HepG2 (cell line): ENCODE data around the gene NCKAP1. TPM values are rescaled to one million over a fixed set of nuclear protein-coding genes. Genes with fewer than 3 reads are reported as not detected.
A peak's percentile ranks its signal among the peaks of the same experiment; 100 is the strongest.

Experiments used
- ARHGAP35 ChIP-seq: sonication (generic); formaldehyde crosslinking; IDR thresholded peaks from 2 replicates; pipeline ENCODE4 v1.9.0; 2022; ENCODE audit warnings: mild to moderate bottlenecking, inconsistent platforms, moderate library complexity, missing genetic modification reagents, borderline replicate concordance
- ATF3 ChIP-seq: sonication (generic); formaldehyde crosslinking; IDR thresholded peaks from 2 replicates; pipeline ENCODE4 v1.4.0; 2020; ENCODE audit warnings: missing genetic modification reagents
- FIP1L1 ChIP-seq: fragments of 200-400 bp; formaldehyde crosslinking; IDR thresholded peaks from 2 replicates; pipeline ENCODE4 v1.6.1; 2018; ENCODE audit warnings: low read depth, mild to moderate bottlenecking, low read length, moderate library complexity, borderline replicate concordance; ENCODE audit not compliant: insufficient read depth
- GLI4 ChIP-seq: sonication (generic); formaldehyde crosslinking; IDR thresholded peaks from 2 replicates; pipeline ENCODE4 v1.5.1; 2020; ENCODE audit warnings: missing genetic modification reagents, mild to moderate bottlenecking, moderate library complexity, borderline replicate concordance
- HES4 ChIP-seq: sonication (generic); formaldehyde crosslinking; IDR thresholded peaks from 2 replicates; pipeline ENCODE4 v1.9.0; 2021; ENCODE audit warnings: mild to moderate bottlenecking, missing genetic modification reagents, borderline replicate concordance
- HNRNPUL1 ChIP-seq: fragments of 200-400 bp; formaldehyde crosslinking; IDR thresholded peaks from 2 replicates; pipeline ENCODE4 v1.6.1; 2017; ENCODE audit warnings: low read depth, mild to moderate bottlenecking, low read length, moderate library complexity
- IRX3 ChIP-seq: sonication (generic); formaldehyde crosslinking; IDR thresholded peaks from 2 replicates; pipeline ENCODE4 v1.8.1; 2023; ENCODE audit warnings: mild to moderate bottlenecking, low read depth, missing genetic modification reagents, borderline replicate concordance
- KDM5A ChIP-seq: fragments of 200-600 bp; sonication (generic); IDR thresholded peaks from 2 replicates; pipeline ENCODE4 v1.7.0; 2018; ENCODE audit warnings: antibody characterized with exemption, mild to moderate bottlenecking, low read length, borderline replicate concordance
- LCORL ChIP-seq, 2 experiments: fragments of 450-650 bp in 1 of 2; sonication (generic) in 1 of 2; formaldehyde crosslinking in 1 of 2; IDR thresholded peaks; 2 replicates each; pipeline versions ENCODE4 v1.5.0 to v1.6.1; 2017 to 2020; ENCODE audit warnings: antibody characterized with exemption in 1 of 2, missing genetic modification reagents in 1 of 2
- MAFF ChIP-seq: IDR thresholded peaks from 2 replicates; pipeline ENCODE4 v1.6.1; 2011; ENCODE audit warnings: low read depth, low read length, improper control_type of control experiment
- NKX3-1 ChIP-seq: sonication (generic); formaldehyde crosslinking; IDR thresholded peaks from 2 replicates; pipeline ENCODE4 v1.5.0; 2020; ENCODE audit warnings: missing genetic modification reagents
- NR2F2 ChIP-seq: IDR thresholded peaks from 2 replicates; pipeline ENCODE4 v1.6.1; 2012; ENCODE audit warnings: low read depth, inconsistent platforms, borderline replicate concordance
- SALL1 ChIP-seq: sonication (generic); formaldehyde crosslinking; IDR thresholded peaks from 2 replicates; pipeline ENCODE4 v1.8.0; 2022; ENCODE audit warnings: mild to moderate bottlenecking, missing genetic modification reagents
- SRSF9 ChIP-seq: fragments of 200-400 bp; formaldehyde crosslinking; IDR thresholded peaks from 2 replicates; pipeline ENCODE4 v1.6.1; 2018; ENCODE audit warnings: borderline replicate concordance, mild to moderate bottlenecking, low read depth, low read length; ENCODE audit not compliant: insufficient read depth, poor library complexity, severe bottlenecking
- TEAD3 ChIP-seq: optimal IDR thresholded peaks from 2 replicates; pipeline ENCODE3; 2016; ENCODE audit warnings: borderline replicate concordance
- YEATS4 ChIP-seq: sonication (generic); formaldehyde crosslinking; IDR thresholded peaks from 2 replicates; pipeline ENCODE4 v1.4.0; 2020; ENCODE audit warnings: missing genetic modification reagents, borderline replicate concordance
- ZFAT ChIP-seq: sonication (generic); formaldehyde crosslinking; conservative IDR thresholded peaks from 2 replicates; pipeline ENCODE4 v1.8.1; 2023; ENCODE audit warnings: missing genetic modification reagents, inconsistent platforms
- ZNF136 ChIP-seq: sonication (generic); formaldehyde crosslinking; IDR thresholded peaks from 2 replicates; pipeline ENCODE4 v1.8.1; 2022; ENCODE audit warnings: low read depth, mild to moderate bottlenecking, moderate library complexity, missing genetic modification reagents
- ZNF350 ChIP-seq: sonication (generic); formaldehyde crosslinking; IDR thresholded peaks from 2 replicates; pipeline ENCODE4 v1.4.0; 2020; ENCODE audit warnings: mild to moderate bottlenecking, low read depth, missing genetic modification reagents, borderline replicate concordance
- ZNF484 ChIP-seq: sonication (generic); formaldehyde crosslinking; IDR thresholded peaks from 2 replicates; pipeline ENCODE4 v1.5.1; 2020; ENCODE audit warnings: mild to moderate bottlenecking, low read depth, missing genetic modification reagents, borderline replicate concordance
- ZNF512B ChIP-seq: sonication (generic); formaldehyde crosslinking; IDR thresholded peaks from 2 replicates; pipeline ENCODE4 v1.5.1; 2020; ENCODE audit warnings: missing genetic modification reagents, mild to moderate bottlenecking, borderline replicate concordance
- ZNF615 ChIP-seq: sonication (generic); formaldehyde crosslinking; IDR thresholded peaks from 2 replicates; pipeline ENCODE4 v1.5.0; 2020; ENCODE audit warnings: mild to moderate bottlenecking, missing genetic modification reagents, borderline replicate concordance
- ZNF839 ChIP-seq: sonication (generic); formaldehyde crosslinking; IDR thresholded peaks from 2 replicates; pipeline ENCODE4 v1.4.0; 2020; ENCODE audit warnings: missing genetic modification reagents, mild to moderate bottlenecking, borderline replicate concordance
- polyA plus RNA-seq, 8 experiments: library from polyadenylated mRNA; depleted of rRNA in 3 of 8; stranded (reverse) in 7 of 8; unstranded in 1 of 8; fragments of >200 nt; fragmentation: Illumina TruSeq in 4 of 8; extraction: Trizol in 4 of 8; gene quantifications; 2 replicates each; pipeline versions ENCODE4 v1.2.1 to v1.2.3, GENCODE V29; 2011 to 2016; ENCODE audit warnings: low read depth in 4 of 8, missing spikeins in 1 of 8, mixed read lengths in 1 of 8; ENCODE audit not compliant: insufficient read depth in 1 of 8
- total RNA-seq, 5 experiments: library from RNA; depleted of rRNA; stranded (reverse); fragments of >200 nt; fragmentation: Illumina TruSeq; extraction: Trizol; gene quantifications; 2 replicates each; pipeline ENCODE4 v1.2.3, GENCODE V29; 2016; ENCODE audit warnings: low read depth in 1 of 5
- TF ChIP-seq, protein P1 (sequence below): sonication (generic); formaldehyde crosslinking; conservative IDR thresholded peaks from 2 replicates; pipeline ENCODE4 v1.4.0; 2020; ENCODE audit warnings: missing genetic modification reagents

Gene NCKAP1
- total and polyA plus RNA-seq, 2 of the 13 experiments (the other 11 are each of a cell fraction or from before 2014, with no cell fraction given): 72.1 to 96.3 TPM

DNA sequence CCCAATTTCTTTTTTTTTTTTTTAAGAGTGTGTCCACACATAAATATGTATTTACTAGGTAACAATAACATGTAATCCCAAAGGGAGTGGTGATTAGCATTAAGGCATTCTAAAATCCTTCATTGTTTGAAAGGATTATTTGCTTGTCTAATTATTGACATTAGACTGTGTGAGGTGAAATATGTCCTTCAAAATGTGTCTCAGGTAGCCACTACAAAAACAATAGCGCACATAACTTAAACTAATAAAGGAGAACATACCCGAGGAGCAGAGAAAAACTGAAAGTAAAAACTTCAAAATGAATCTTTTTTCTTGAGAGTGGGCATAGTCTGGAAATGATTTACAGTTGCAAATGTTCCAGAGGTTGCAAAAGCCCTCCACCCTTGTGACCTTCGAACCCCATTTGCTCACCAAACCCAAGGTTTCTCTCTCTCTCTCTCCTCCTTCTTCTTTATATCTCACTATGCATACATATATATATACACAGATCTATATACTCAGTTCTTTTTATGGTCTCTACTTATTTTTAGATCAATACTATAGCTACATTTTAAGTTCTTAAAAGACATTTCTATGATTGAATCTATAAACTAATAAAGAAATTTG, 147.4 kb downstream of the NCKAP1 start (continued):
- no peak for TF ChIP-seq ZNF512B (CRISPR knock-in tag)
- TF ChIP-seq NKX3-1 (CRISPR knock-in tag): no peak
- TF ChIP-seq ARHGAP35 (CRISPR knock-in tag): no peak
- TF ChIP-seq TEAD3 (CRISPR knock-in tag): no peak
- TF ChIP-seq, protein P1, sequence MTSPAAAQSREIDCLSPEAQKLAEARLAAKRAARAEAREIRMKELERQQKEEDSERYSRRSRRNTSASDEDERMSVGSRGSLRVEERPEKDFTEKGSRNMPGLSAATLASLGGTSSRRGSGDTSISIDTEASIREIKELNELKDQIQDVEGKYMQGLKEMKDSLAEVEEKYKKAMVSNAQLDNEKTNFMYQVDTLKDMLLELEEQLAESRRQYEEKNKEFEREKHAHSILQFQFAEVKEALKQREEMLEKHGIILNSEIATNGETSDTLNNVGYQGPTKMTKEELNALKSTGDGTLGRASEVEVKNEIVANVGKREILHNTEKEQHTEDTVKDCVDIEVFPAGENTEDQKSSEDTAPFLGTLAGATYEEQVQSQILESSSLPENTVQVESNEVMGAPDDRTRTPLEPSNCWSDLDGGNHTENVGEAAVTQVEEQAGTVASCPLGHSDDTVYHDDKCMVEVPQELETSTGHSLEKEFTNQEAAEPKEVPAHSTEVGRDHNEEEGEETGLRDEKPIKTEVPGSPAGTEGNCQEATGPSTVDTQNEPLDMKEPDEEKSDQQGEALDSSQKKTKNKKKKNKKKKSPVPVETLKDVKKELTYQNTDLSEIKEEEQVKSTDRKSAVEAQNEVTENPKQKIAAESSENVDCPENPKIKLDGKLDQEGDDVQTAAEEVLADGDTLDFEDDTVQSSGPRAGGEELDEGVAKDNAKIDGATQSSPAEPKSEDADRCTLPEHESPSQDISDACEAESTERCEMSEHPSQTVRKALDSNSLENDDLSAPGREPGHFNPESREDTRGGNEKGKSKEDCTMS (CRISPR knock-in tag): no peak
- TF ChIP-seq ZFAT (CRISPR knock-in tag): no peak
- no peak for TF ChIP-seq YEATS4 (CRISPR knock-in tag)
- TF ChIP-seq ZNF484 (CRISPR knock-in tag): no peak
- no peak for TF ChIP-seq FIP1L1
- TF ChIP-seq LCORL (IDR thresholded peaks at IDR 0.05): no peak
- 0 out of 2 replicates have a peak, but pooled peaks have one; percentile 27 for TF ChIP-seq LCORL (CRISPR knock-in tag; IDR thresholded peaks at IDR 0.05)
- no peak for TF ChIP-seq ZNF615 (CRISPR knock-in tag)
- TF ChIP-seq KDM5A: peak; percentile 38; the same call in 1 of the 2 replicates
- no peak for TF ChIP-seq SRSF9
- no peak for TF ChIP-seq GLI4
- TF ChIP-seq SALL1 (CRISPR knock-in tag): peak; percentile 27; the same call in 1 of the 2 replicates
- TF ChIP-seq ATF3: no peak
- TF ChIP-seq ZNF350 (CRISPR knock-in tag): no peak
- TF ChIP-seq ZNF136: no peak
- no peak for TF ChIP-seq ZNF839 (CRISPR knock-in tag)
- TF ChIP-seq HNRNPUL1: peak; percentile 96
- no peak for TF ChIP-seq MAFF
- no peak for TF ChIP-seq HES4
- TF ChIP-seq IRX3: no peak
- TF ChIP-seq NR2F2: peak; percentile 72
